ENCODE results near the gene LY9.

The LY9 gene

DNA sequence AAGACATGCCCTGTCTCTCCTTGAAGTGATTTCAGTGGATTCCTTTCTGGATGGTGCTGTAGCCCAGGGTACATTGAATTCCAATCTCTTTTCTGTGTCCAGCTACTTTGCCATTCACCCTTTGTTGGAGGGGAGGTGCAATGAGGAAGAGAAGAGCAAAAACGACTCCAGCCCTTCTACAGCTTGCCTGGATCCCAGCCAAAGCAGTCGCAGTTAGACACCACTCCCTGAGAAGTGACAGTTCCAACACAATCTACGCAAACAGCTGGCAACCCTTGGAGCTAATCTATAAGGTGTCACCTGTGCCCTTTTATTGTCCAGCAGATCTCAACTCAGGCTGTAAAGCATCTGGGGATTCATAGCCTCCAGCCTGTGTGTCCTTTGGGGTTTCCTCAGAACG is 62.1 kb downstream of the LY9 start:
- H3K4me3 ChIP-seq (ENCODE audit: low read depth, low read length) = no peak overlapping the region

DNA sequence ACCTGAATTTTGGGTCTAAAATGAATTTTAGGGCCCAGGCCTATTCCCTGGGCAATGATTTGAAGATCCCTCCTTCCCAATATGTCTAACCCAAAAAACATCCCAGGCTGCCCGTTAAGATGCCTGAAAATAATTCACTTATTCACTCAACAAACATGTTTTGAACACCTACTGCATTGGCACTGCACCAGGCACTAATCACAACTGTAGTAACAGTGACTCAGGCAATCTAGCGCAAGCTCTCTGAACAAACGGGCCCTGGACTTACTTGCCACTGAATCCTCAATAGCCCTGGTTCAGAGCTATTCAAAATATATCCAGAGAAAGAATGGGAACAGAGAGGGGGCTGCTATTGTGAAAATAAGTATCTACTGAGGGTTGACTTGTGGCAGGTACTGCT is 62.5 kb downstream of the LY9 start:
- no peak overlapping the region for H3K4me3 ChIP-seq (ENCODE audit: low read depth, low read length)
- no peak for DNase-seq (ENCODE audit: low read depth)
- no peak for TF ChIP-seq MYC (IDR thresholded peaks at IDR 0.05; ENCODE audit: low read depth, low read length)
- TF ChIP-seq, protein P1, sequence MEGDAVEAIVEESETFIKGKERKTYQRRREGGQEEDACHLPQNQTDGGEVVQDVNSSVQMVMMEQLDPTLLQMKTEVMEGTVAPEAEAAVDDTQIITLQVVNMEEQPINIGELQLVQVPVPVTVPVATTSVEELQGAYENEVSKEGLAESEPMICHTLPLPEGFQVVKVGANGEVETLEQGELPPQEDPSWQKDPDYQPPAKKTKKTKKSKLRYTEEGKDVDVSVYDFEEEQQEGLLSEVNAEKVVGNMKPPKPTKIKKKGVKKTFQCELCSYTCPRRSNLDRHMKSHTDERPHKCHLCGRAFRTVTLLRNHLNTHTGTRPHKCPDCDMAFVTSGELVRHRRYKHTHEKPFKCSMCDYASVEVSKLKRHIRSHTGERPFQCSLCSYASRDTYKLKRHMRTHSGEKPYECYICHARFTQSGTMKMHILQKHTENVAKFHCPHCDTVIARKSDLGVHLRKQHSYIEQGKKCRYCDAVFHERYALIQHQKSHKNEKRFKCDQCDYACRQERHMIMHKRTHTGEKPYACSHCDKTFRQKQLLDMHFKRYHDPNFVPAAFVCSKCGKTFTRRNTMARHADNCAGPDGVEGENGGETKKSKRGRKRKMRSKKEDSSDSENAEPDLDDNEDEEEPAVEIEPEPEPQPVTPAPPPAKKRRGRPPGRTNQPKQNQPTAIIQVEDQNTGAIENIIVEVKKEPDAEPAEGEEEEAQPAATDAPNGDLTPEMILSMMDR (IDR thresholded peaks at IDR 0.05; ENCODE audit: low read depth, low read length) = no peak
- no peak for TF ChIP-seq POLR2A (IDR thresholded peaks at IDR 0.05; ENCODE audit: extremely low read depth, insufficient read length)
- TF ChIP-seq, protein P2, sequence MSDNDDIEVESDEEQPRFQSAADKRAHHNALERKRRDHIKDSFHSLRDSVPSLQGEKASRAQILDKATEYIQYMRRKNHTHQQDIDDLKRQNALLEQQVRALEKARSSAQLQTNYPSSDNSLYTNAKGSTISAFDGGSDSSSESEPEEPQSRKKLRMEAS (IDR thresholded peaks at IDR 0.05; ENCODE audit: low read depth, low read length) = no peak

More for the DNA sequence above, 62.1 kb downstream of the LY9 start:
- no peak for DNase-seq (ENCODE audit: low read depth)
- TF ChIP-seq, protein P1 (IDR thresholded peaks at IDR 0.05; ENCODE audit: low read depth, low read length) = no peak
- TF ChIP-seq MYC (IDR thresholded peaks at IDR 0.05; ENCODE audit: low read depth, low read length) (no peak), POLR2A (IDR thresholded peaks at IDR 0.05; ENCODE audit: extremely low read depth, insufficient read length) (no peak)
- TF ChIP-seq, protein P2 (IDR thresholded peaks at IDR 0.05; ENCODE audit: low read depth, low read length) = no peak

DNA sequence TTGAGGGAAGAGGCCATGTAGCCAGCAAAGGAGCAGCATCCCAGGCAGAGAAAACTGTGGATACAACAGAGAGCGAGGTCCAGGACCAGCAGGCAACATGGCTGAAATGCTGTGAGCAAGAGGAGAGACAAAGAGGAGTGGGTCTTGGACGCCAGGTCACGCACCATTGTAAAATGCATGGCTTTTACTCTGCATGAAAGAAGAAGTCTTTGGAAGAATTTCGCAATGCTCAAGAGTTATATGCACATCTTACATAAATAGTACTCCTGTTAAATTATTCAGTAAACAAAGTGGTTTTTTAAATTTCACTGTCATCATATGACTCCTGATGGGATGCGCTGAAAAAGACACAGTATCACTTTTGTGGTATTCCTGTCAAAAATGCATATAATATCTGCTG is 63.2 kb downstream of the LY9 start:
- H3K4me3 ChIP-seq (ENCODE audit: low read depth, low read length) = no peak overlapping the region
- peak; percentile 77 for DNase-seq (ENCODE audit: low read depth)
- TF ChIP-seq POLR2A (IDR thresholded peaks at IDR 0.05; ENCODE audit: extremely low read depth, insufficient read length) = no peak
- TF ChIP-seq, protein P1 (IDR thresholded peaks at IDR 0.05; ENCODE audit: low read depth, low read length) = no peak
- TF ChIP-seq, protein P2 (IDR thresholded peaks at IDR 0.05; ENCODE audit: low read depth, low read length) = peak; percentile 39; the same call in 1 of the 2 replicates
- TF ChIP-seq MYC (IDR thresholded peaks at IDR 0.05; ENCODE audit: low read depth, low read length) = peak; percentile 13; the same call in 1 of the 2 replicates

DNA sequence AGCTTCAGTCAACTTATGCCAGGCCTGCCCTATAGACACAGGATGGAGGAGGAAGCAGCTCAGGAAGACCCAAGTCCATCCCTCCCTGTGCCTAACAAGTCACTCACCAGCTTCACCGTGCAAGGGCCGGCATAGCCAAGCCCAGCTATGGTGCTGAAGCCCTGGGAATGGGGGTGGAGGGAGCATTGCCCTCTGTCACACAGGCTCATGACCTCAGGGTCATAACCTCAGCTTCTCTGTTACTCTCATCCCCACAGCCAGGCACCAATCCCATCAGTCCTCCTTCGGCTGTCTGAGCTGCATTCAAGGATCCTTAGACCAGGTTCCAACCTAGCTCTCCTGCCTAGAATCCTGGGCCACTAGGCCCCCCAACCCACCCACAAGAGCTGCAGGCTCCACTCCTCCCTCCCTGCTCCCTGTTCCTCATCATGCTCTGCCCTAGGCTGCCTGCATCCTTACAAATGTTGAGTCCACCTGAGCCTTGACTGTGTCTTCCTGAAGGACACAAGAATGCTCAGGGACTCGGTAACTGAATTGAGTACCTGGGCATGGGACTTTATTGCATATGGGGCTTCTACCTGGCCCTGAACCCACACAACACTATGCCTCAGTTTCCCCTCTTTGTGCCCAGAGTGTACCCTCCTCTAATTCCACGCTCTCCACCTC is 65.0 kb downstream of the LY9 start:
- TF ChIP-seq, protein P2 (IDR thresholded peaks at IDR 0.05; ENCODE audit: low read depth, low read length) = no peak
- TF ChIP-seq POLR2A (IDR thresholded peaks at IDR 0.05; ENCODE audit: extremely low read depth, insufficient read length) = no peak
- TF ChIP-seq, protein P1 (IDR thresholded peaks at IDR 0.05; ENCODE audit: low read depth, low read length) = no peak
- no peak for TF ChIP-seq MYC (IDR thresholded peaks at IDR 0.05; ENCODE audit: low read depth, low read length)
- H3K4me3 ChIP-seq (ENCODE audit: low read depth, low read length) = peak overlapping the region; percentile 27
- no peak for DNase-seq (ENCODE audit: low read depth)

DNA sequence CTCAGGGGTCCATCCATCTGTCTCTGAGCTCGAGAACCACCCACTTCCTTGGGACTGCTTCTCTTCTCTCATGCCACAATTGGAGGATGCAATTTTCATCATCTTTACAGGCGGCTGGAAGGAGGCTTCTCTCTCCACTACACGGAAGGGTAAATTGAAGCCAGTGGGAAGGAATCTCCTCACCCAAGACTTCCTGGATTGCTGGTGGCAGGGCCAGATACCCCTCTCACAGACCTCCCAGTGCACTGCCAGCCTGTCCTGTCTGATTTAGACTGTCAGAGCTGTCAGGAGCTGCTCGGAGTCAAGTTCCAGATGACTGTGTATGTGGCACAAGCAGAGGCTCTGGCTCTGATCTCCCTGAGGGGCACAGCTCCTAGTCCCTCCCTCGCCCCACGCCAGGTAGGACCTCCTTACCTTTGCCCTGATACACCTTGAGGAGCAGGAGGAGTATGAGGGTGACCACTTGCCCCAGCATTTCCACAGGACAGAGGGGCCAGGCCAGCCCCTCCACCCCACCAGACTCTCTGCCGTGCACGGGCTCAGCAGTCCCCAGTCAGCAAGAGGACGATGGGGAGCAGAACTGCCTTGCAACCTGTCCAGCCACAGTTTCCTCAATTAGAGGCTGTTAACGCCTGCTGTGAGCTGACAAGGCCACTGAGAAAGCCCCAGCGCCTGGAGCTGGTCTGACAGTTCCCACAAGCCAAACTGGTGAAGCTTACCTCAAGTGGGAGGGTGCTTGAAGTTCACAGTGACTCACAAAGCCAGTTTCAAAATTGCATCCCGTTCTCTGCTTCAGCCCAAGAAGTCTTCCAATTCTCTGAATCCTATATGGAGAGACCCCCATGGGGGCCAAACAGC is 66.5 kb downstream of the LY9 start, which contains the start of gene CD244:
Gene CD244 (minus strand): TSS at position 685 of the 858 bp plus-strand sequence. CDS start 210 bp downstream, at position 475.
- DNase-seq (ENCODE audit: low read depth) = peak; percentile 98
- peak within 1 kb of the TSS; percentile 67 for H3K4me3 ChIP-seq (ENCODE audit: low read depth, low read length)
- TF ChIP-seq, protein P2 (IDR thresholded peaks at IDR 0.05; ENCODE audit: low read depth, low read length) = peak; percentile 52; the same call in 1 of the 2 replicates
- TF ChIP-seq, protein P1 (IDR thresholded peaks at IDR 0.05; ENCODE audit: low read depth, low read length) = no peak
- 0 out of 2 replicates have a peak, but pooled peaks have one; percentile 47 for TF ChIP-seq MYC (IDR thresholded peaks at IDR 0.05; ENCODE audit: low read depth, low read length)

Data from NB4 (cell line).